K562 treated with DMSO at 1 percent for 24 hours (cell line): Measurements from ENCODE around the gene URI1. TPM values are rescaled to one million over a fixed set of nuclear protein-coding genes. Genes with fewer than 3 reads are reported as not detected.

ENCODE experiments used
- total RNA-seq: library from RNA; unstranded; fragments of 300-600 nt; gene quantifications from 2 replicates; pipeline ENCODE4 v1.2.3, GENCODE V29; 2022; ENCODE audit warnings: low read depth; ENCODE audit not compliant: insufficient read depth

The URI1 gene
- total RNA-seq = 28.5 and 34.6 TPM in 2 replicates

GRCh38 chr19:29941828-29942403 is at the start of gene URI1:
URI1 (plus strand) TSS chr19:29942239; CDS start chr19:29942548, 309 bp downstream.

Other genes starting within 250 kb of the URI1 start
- 19.1 and 21.2 TPM in 2 replicates for gene C19orf12, start 227.0 kb upstream of the URI1 start, total RNA-seq
- 14.6 and 15.6 TPM in 2 replicates for gene CCNE1, start 130.2 kb upstream of the URI1 start, total RNA-seq